ENCODE measurements around the gene PPM1H. TPM values are rescaled to one million over a fixed set of nuclear protein-coding genes. Genes with fewer than 3 reads are reported as not detected.

PPM1H gene
- total RNA-seq, 1 experiment from 2014 or later = 0.04 TPM

DNA sequence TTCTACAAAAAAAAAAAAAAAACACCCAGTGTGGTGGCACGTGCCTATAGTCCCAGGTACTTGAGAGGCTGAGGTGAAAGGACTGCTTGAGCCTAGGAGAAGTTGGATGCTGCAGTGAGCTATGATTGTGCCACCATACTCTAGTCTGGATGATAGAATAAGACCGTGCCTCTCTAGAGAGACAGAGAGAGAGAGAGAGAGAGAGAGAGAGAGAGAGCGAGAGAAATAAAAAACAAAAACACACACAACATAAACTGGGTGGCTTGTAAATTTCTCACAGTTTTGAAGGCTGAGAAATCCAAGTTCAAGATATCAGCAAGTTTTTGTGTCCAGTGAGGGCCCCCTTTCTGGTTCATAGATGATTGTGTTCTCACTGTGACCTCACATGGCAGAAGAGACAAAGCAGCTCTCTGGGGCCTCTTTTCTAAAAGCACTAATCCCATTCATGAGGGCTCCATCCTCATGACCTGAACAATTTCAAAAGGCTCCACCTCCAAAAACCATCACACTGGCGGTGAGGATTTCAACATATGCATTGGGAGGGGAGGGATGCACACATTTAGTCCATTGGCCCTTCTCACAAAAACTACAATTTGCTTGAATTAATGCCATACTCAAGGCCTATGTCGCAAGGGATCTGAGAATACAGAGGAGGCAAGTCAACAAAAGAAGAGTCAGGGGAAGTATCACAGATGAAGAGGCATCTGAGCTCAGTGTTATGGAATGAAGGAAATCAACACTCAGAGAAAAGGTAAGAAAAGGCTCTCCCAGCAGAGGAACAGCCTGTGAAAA, 94.9 kb downstream of the PPM1H start:
- intact Hi-C loops (cut with micrococcal nuclease; ENCODE audit: unreplicated experiment) = no loop called here
- no peak overlapping the region for H3K4me3 ChIP-seq (ENCODE audit: low read depth, low read length, poor library complexity, severe bottlenecking)
- CTCF ChIA-PET = no interaction called here
- no peaks in the 10 kb centered on the region for H3K36me3 ChIP-seq (ENCODE audit: insufficient read depth, low read length, poor library complexity, severe bottlenecking)
- no peak overlapping the region for H3K27ac ChIP-seq (ENCODE audit: low read depth, low read length, poor library complexity, severe bottlenecking)
- POLR2A ChIA-PET (ENCODE audit: low non-redundant PET) = no interaction called here
- DNase-seq (ENCODE audit: low spot score) = no peak
- H3K27me3 ChIP-seq (replicated peaks; ENCODE audit: insufficient read depth, low read depth, low read length, poor library complexity) = no peaks in the 10 kb centered on the region
- no TSS peak for BruUV-seq (replicated peaks)
- H3K9me3 ChIP-seq (ENCODE audit: low read depth, low read length, poor library complexity, severe bottlenecking) = no peaks in the 10 kb centered on the region
- TF ChIP-seq EZH2 (IDR thresholded peaks at IDR 0.05; ENCODE audit: borderline replicate concordance, low read depth, low read length, poor library complexity, severe bottlenecking) = no peak
- TF ChIP-seq, protein P1, sequence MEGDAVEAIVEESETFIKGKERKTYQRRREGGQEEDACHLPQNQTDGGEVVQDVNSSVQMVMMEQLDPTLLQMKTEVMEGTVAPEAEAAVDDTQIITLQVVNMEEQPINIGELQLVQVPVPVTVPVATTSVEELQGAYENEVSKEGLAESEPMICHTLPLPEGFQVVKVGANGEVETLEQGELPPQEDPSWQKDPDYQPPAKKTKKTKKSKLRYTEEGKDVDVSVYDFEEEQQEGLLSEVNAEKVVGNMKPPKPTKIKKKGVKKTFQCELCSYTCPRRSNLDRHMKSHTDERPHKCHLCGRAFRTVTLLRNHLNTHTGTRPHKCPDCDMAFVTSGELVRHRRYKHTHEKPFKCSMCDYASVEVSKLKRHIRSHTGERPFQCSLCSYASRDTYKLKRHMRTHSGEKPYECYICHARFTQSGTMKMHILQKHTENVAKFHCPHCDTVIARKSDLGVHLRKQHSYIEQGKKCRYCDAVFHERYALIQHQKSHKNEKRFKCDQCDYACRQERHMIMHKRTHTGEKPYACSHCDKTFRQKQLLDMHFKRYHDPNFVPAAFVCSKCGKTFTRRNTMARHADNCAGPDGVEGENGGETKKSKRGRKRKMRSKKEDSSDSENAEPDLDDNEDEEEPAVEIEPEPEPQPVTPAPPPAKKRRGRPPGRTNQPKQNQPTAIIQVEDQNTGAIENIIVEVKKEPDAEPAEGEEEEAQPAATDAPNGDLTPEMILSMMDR (conservative IDR thresholded peaks at IDR 0.05; ENCODE audit: low read depth, low read length) = no peak
- H3K4me1 ChIP-seq (ENCODE audit: insufficient read depth, low read length, poor library complexity, severe bottlenecking) = no peaks in the 10 kb centered on the region

DNA sequence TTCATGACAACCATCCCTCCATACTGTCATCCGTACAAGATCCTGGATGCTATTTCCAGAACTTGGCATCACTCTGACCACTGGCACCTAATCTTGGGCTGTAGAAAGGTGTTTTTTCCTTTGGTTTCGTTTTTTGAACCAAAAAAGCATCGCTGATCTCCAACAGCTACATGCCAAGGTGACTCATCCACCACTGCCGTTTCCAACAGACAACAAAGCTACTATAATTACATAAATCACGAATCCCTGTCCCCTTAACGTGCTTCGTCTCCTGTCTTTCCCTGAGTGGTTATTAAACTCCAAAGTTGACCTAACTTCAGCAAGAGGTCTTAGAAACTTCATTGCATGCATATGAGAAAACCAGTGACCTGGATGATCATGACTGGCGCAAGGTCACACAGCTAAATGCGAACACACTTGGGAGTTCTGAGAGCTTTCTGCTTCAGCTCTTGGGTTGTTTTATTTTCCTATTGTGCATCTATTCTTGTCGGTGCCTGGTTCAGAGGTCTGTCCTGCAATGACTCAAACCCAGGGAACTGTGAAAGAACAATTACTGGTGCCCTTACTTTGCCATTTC, 99.9 kb downstream of the PPM1H start:
- BruUV-seq (replicated peaks) = no TSS peak
- ChIA-PET CTCF (no interaction called here), POLR2A (ENCODE audit: low non-redundant PET) (interaction anchor here (0.6 kb wide), 1 partner anchor 103 kb away, joined by 9 read pairs; no protein-coding TSS in a partner anchor)
- Histone ChIP-seq H3K4me3 (ENCODE audit: low read depth, low read length, poor library complexity, severe bottlenecking) (no peak overlapping the region), H3K36me3 (ENCODE audit: insufficient read depth, low read length, poor library complexity, severe bottlenecking) (no peaks in the 10 kb centered on the region), H3K27me3 (replicated peaks; ENCODE audit: insufficient read depth, low read depth, low read length, poor library complexity) (no peaks in the 10 kb centered on the region), H3K9me3 (ENCODE audit: low read depth, low read length, poor library complexity, severe bottlenecking) (no peaks in the 10 kb centered on the region), H3K4me1 (ENCODE audit: insufficient read depth, low read length, poor library complexity, severe bottlenecking) (no peaks in the 10 kb centered on the region), H3K27ac (ENCODE audit: low read depth, low read length, poor library complexity, severe bottlenecking) (no peak overlapping the region)
- TF ChIP-seq, protein P1 (conservative IDR thresholded peaks at IDR 0.05; ENCODE audit: low read depth, low read length) = no peak
- no peak for TF ChIP-seq EZH2 (IDR thresholded peaks at IDR 0.05; ENCODE audit: borderline replicate concordance, low read depth, low read length, poor library complexity, severe bottlenecking)
- DNase-seq (ENCODE audit: low spot score) = no peak
- intact Hi-C loops (cut with micrococcal nuclease; ENCODE audit: unreplicated experiment) = no loop called here

DNA sequence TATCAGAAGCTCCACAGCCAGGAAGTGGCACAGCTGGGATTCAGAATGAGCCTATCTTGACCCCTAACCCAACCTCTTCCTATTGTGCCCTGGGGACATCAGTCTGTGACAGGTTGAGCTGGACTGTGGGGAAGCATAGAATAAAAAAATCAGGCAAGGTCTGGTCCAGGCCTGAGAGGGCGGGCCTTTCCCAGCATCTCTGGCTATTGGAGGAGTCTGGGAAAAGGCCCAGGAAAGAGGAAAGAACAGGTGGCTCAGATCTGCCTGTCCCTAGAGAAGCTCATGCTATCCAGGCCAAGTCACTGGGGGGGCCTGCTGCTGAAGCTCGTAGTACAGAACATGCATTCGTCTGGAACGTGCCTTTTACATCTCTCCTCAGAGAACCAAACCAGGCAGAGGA, 100.5 kb downstream of the PPM1H start:
- no peak overlapping the region for H3K27ac ChIP-seq (ENCODE audit: low read depth, low read length, poor library complexity, severe bottlenecking)
- no peaks in the 10 kb centered on the region for H3K27me3 ChIP-seq (replicated peaks; ENCODE audit: insufficient read depth, low read depth, low read length, poor library complexity)
- POLR2A ChIA-PET (ENCODE audit: low non-redundant PET) = no interaction called here
- no peaks in the 10 kb centered on the region for H3K4me1 ChIP-seq (ENCODE audit: insufficient read depth, low read length, poor library complexity, severe bottlenecking)
- H3K4me3 ChIP-seq (ENCODE audit: low read depth, low read length, poor library complexity, severe bottlenecking) = no peak overlapping the region
- H3K36me3 ChIP-seq (ENCODE audit: insufficient read depth, low read length, poor library complexity, severe bottlenecking) = no peaks in the 10 kb centered on the region
- BruUV-seq (replicated peaks) = no TSS peak
- CTCF ChIA-PET = no interaction called here
- no peak for TF ChIP-seq EZH2 (IDR thresholded peaks at IDR 0.05; ENCODE audit: borderline replicate concordance, low read depth, low read length, poor library complexity, severe bottlenecking)
- TF ChIP-seq, protein P1 (conservative IDR thresholded peaks at IDR 0.05; ENCODE audit: low read depth, low read length) = no peak
- no peak for DNase-seq (ENCODE audit: low spot score)
- intact Hi-C loops (cut with micrococcal nuclease; ENCODE audit: unreplicated experiment) = no loop called here
- no peaks in the 10 kb centered on the region for H3K9me3 ChIP-seq (ENCODE audit: low read depth, low read length, poor library complexity, severe bottlenecking)

All from A673 (cell line).